NCI-H2029 treated with DMSO at 0.1 percent for 48 hours (cell line): ENCODE results near the gene CENPA.
"Not testable (repeated sequence)": the region's sequence is repeated elsewhere in the genome, so short reads cannot be mapped to it uniquely, and the experiment has no call there.

Source experiments
- DNase-seq: peaks from one replicate; lab custom pipeline; 2025; lab: John Stamatoyannopoulos, UW

The CENPA gene

DNA sequence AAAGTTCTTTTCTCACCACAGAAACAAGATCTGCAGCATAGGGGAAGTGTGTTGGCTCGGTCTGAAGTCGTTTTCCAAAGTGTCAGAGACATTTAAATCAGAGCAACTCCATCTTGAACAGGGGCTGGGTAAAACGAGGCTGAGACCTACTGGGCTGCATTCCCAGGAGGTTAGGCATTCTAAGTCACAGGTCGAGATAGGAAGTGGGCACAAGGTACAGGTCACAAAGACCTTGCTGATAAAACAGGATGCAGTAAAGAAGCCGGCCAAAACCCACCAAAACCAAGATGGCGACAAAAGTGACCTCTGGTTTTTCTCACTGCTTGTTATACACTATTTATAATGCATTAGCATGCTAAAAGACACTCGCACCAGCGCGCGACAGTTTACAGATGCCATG lies 24.9 kb upstream of the CENPA start:
- DNase-seq: not testable (repeated sequence)

DNA sequence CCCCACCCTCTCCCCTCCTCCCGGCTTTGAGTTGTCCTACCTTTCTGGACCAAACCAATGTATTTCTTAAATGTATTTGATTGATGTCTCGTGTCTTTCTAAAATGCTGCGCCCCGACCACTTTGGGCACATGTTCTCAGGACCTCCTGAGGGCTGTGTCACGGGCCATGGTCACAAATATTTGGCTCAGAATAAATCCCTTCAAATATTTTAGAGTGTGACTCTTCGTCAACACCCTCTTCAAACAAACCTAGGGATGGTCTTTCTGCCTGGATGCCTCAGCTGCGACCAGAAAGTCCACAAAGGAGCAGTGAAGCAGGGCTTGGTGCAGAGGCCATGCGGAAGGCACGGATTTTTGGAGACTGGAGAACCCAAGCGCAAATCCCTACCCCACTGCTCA lies 22.8 kb upstream of the CENPA start:
- DNase-seq: no peak

- peak; percentile 26 for DNase-seq
These were observed 21.6 kb upstream of the CENPA start, which contains the start of gene SLC35F6 for GRCh38 chr2:26764078-26764887. SLC35F6 (plus strand) TSS chr2:26764284; CDS start chr2:26764350, 66 bp downstream.

DNA sequence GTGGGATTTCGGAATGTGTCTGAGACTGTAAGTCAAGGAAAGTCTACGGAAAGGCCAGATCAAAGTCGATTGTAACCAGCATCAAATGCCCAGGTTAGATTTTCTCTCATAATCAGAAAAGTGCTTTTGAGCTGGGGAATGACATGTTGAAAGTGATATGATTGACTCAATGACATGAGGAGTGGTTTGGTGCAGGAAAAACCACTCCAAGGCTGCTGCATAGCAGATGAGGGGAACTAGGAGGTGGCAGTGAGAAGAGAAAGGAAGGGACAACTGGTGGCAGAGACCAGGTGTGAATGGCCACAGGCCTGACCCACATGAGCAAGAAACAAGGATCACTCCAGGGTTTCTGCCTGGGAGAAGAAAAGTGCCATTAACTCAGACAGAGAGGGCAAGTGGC lies 20.9 kb upstream of the CENPA start:
- DNase-seq: no peak

- no peak for DNase-seq
These were observed 20.2 kb upstream of the CENPA start for GRCh38 chr2:26765475-26766200.

- DNase-seq: no peak
These were observed 18.7 kb upstream of the CENPA start for GRCh38 chr2:26767129-26767528.

GRCh38 chr2:26767894-26768487 lies 17.9 kb upstream of the CENPA start:
- DNase-seq: peak; percentile 88

- no peak for DNase-seq
These were observed 17.1 kb upstream of the CENPA start for GRCh38 chr2:26768759-26769088.

GRCh38 chr2:26769089-26769761 lies 16.6 kb upstream of the CENPA start:
- no peak for DNase-seq

- DNase-seq: no peak
These were observed 14.8 kb upstream of the CENPA start for GRCh38 chr2:26770986-26771586.

- peak; percentile 24 for DNase-seq
These were observed 13.5 kb upstream of the CENPA start for GRCh38 chr2:26772064-26773001.

DNA sequence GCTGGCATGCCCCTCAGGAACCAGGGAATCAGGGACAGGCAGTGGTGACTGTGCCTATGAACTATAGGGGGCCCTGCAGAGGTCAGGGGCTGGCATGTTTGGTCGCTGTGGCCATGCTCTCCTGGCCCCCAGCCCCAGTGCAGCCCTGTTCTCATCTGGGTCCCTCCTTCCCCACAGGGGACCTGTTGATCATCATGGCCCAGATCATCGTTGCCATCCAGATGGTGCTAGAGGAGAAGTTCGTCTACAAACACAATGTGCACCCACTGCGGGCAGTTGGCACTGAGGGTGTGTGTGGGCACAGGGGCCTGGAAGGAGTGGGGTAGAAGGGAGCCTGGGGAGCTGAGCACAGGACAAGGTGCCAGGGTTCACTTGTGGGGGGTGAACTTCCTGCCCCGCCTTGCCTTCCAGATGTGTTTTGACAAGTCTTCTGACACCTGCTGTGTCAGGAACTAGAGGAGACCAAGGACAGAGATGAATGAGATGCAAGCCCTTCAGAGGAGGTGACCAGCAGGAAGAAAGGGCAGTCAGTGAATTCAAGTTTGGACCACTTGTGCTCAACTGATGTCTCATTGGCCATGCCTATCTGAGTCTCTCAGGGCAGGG lies 9.6 kb upstream of the CENPA start:
- no peak for DNase-seq

DNA sequence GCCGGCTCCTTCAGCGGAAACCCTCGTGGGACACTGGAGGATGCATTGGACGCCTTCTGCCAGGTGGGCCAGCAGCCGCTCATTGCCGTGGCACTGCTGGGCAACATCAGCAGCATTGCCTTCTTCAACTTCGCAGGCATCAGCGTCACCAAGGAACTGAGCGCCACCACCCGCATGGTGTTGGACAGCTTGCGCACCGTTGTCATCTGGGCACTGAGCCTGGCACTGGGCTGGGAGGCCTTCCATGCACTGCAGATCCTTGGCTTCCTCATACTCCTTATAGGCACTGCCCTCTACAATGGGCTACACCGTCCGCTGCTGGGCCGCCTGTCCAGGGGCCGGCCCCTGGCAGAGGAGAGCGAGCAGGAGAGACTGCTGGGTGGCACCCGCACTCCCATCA lies 7.8 kb upstream of the CENPA start:
- DNase-seq: no peak

GRCh38 chr2:26778507-26778906 lies 7.3 kb upstream of the CENPA start:
- DNase-seq: no peak

DNA sequence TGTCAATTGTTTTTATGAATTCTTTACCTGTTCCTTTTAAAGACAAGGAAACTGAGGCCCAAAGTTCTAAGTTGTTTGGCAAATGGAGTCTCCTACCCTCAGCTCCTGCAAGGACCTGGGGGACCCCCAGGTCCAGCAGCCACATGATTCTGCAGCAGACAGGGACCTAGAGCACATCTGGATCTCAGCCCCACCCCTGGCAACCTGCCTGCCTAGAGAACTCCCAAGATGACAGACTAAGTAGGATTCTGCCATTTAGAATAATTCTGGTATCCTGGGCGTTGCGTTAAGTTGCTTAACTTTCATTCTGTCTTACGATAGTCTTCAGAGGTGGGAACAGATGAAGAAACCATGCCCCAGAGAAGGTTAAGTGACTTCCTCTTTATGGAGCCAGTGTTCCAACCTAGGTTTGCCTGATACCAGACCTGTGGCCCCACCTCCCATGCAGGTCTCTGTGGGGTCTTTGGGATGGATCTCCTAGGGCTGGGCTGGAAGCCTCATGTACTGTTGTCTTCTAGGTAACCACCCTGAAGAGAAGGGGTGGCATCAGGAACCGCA lies 5.6 kb upstream of the CENPA start:
- DNase-seq: no peak

GRCh38 chr2:26782876-26783704 lies 2.8 kb upstream of the CENPA start:
- DNase-seq: no peak

DNA sequence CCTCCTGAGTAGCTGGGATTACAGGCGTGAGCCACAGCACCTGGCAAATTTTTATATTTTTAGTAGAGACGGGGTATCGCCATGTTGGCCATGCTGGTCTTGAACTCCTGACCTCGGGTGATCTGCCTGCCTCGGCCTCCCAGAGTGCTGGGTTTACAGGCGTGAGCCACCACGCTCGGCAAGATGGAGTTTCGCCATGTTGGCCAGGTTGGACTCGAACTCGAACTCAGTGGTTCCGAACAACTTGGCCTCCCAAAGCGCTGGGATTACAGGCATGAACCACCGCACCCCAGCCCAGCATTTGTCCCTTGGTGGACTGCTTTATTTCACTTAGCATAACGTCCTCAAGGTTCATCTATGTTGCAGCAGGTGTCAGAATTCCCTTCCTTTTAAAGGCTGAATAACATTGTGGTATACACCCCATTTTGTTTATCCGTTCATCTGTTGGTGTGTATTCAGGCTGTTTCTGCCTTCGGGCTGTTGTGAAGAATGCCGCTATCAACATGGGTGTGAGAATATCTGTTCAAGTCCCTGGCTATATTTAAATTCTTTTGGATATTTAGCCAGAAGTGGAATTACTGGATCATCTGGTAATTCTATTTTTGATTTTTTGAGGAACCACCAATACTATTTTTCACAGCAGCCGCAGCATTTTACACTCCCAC lies 1.2 kb upstream of the CENPA start:
- DNase-seq: no peak

DNA sequence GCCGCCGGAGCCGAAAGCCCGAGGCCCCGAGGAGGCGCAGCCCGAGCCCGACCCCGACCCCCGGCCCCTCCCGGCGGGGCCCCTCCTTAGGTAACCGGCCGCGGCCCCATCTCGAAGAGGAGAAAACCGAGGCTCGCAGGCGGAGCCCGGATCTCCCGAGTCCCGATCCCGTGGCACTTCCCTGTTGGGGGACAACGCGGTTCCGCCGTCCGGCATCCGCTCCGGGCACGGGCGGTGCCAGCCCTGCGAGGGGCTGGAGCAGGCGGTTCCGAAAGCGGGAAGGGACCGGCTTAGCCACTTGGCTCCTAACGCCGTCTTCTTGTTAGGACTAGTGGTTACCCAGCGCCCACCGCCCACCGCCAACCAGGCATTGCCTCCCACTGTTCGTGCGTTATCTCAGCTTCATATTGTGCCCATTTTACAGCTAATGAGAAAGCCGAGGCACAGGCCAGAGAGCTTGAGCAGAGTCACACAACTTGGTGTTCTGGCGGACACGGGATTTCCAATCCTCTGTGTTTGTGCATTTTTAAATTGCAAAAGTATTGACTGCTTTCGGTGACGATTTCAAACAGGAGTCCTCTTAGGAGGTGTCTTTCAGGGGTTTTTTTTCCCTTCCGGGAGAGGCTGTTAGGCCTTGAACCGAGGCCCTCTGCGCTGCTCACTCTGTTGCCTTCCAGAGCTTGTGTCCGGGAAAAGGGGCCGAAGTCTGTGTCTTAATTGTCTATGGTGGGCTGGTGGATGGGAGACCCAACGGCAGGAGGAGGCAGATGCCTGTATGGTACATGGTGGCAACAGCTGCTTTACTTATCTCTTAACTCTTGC lies 562 bp downstream of the CENPA start:
- no peak for DNase-seq
